CD4-positive, alpha-beta T cell treated with Interleukin-4 for 4 hours (primary cell): ENCODE results near the gene EFL1.
"Not testable (repeated sequence)": the region's sequence is repeated elsewhere in the genome, so short reads cannot be mapped to it uniquely, and the experiment has no call there.

Experiments
- DNase-seq: peaks from one replicate; pipeline ENCODE4 v3.0.0-alpha.2; 2020

EFL1 gene

GRCh38 chr15:82275410-82275809 lies 12.9 kb upstream of the EFL1 start:
- no peak for DNase-seq

GRCh38 chr15:82272154-82272553 lies 9.6 kb upstream of the EFL1 start:
- DNase-seq, result no peak

- DNase-seq, result not testable (repeated sequence)
Observed at GRCh38 chr15:82268454-82268853, 5.9 kb upstream of the EFL1 start.

- not testable (repeated sequence) for DNase-seq
Observed at GRCh38 chr15:82267137-82267536, 4.6 kb upstream of the EFL1 start.

GRCh38 chr15:82263350-82263749 lies 816 bp upstream of the EFL1 start:
- DNase-seq, result no peak

- peak; percentile 27 for DNase-seq
Observed at GRCh38 chr15:82261566-82262421, 740 bp downstream of the EFL1 start.

- not testable (repeated sequence) for DNase-seq
Observed at GRCh38 chr15:82248261-82248660, 14.3 kb downstream of the EFL1 start.

- DNase-seq, result not testable (repeated sequence)
Observed at GRCh38 chr15:82245956-82246355, 16.6 kb downstream of the EFL1 start.

GRCh38 chr15:82243644-82244043 lies 18.9 kb downstream of the EFL1 start:
- DNase-seq, result not testable (repeated sequence)

- not testable (repeated sequence) for DNase-seq
Observed at GRCh38 chr15:82241836-82242499, 20.6 kb downstream of the EFL1 start.

GRCh38 chr15:82239685-82240391 lies 22.7 kb downstream of the EFL1 start:
- DNase-seq, result no peak

- DNase-seq, result not testable (repeated sequence)
Observed at GRCh38 chr15:82237944-82238534, 24.5 kb downstream of the EFL1 start.

GRCh38 chr15:82231842-82232241 lies 30.7 kb downstream of the EFL1 start:
- DNase-seq, result no peak

GRCh38 chr15:82231233-82231632 lies 31.3 kb downstream of the EFL1 start:
- DNase-seq, result no peak

GRCh38 chr15:82228750-82229149 lies 33.8 kb downstream of the EFL1 start:
- DNase-seq, result no peak

GRCh38 chr15:82221535-82221934 lies 41.0 kb downstream of the EFL1 start:
- peak; percentile 16 for DNase-seq

- not testable (repeated sequence) for DNase-seq
Observed at GRCh38 chr15:82216092-82216491, 46.4 kb downstream of the EFL1 start.

GRCh38 chr15:82212201-82212600 lies 50.3 kb downstream of the EFL1 start:
- not testable (repeated sequence) for DNase-seq

GRCh38 chr15:82210066-82210597 lies 52.4 kb downstream of the EFL1 start:
- not testable (repeated sequence) for DNase-seq

- not testable (repeated sequence) for DNase-seq
Observed at GRCh38 chr15:82204575-82204974, 58.0 kb downstream of the EFL1 start.

GRCh38 chr15:82197733-82198594 lies 64.6 kb downstream of the EFL1 start:
- peak; percentile 53 for DNase-seq

- no peak for DNase-seq
Observed at GRCh38 chr15:82196353-82196752, 66.2 kb downstream of the EFL1 start.
